ENCODE data around the gene ACSL1. TPM values are rescaled to one million over a fixed set of nuclear protein-coding genes. Genes with fewer than 3 reads are reported as not detected.

Gene ACSL1
- total and polyA plus RNA-seq, 2 donors from 2014 or later: 98.1 to 322 TPM

- intact Hi-C loops (cut with DNase I): no loop called here
- H3K27me3 ChIP-seq (ENCODE audit: control insufficient read depth, insufficient read depth, low read length): peaks cover 5% of the 10 kb centered on the region
- TF ChIP-seq CTCF (IDR thresholded peaks at IDR 0.05; ENCODE audit: borderline replicate concordance, extremely low read depth, insufficient read depth): no peak
- no peaks in the 10 kb centered on the region for H3K36me3 ChIP-seq (ENCODE audit: control insufficient read depth in 2 of 3, insufficient read depth in 3 of 3, low read length in 3 of 3)
- FAIRE-seq (no peak), DNase-seq (no peak)
- H3K27ac ChIP-seq (ENCODE audit: low read depth in 2 of 2, low read length in 2 of 2): peak overlapping the region; percentile 67 to 70
- peaks cover 0 to 11% (median 11%) of the 10 kb centered on the region in 3 donors for H3K4me1 ChIP-seq (ENCODE audit: control insufficient read depth in 2 of 3, insufficient read depth in 2 of 3, low read depth in 1 of 3, low read length in 3 of 3)
- peak overlapping the region in 1 of 3 donors; percentile 67 for H3K9ac ChIP-seq (ENCODE audit: low read length in 3 of 3)
- no peaks in the 10 kb centered on the region for H3K9me3 ChIP-seq (ENCODE audit: control insufficient read depth in 2 of 3, insufficient read depth in 1 of 3, low read length in 3 of 3)
- peak overlapping the region in 2 of 3 donors; percentile 44 to 65 for H3K4me3 ChIP-seq (ENCODE audit: low read length in 3 of 3)
Observed at GRCh38 chr4:184826691-184827270, 1.0 kb upstream of the ACSL1 start.

- Histone ChIP-seq H3K27me3 (ENCODE audit: control insufficient read depth, insufficient read depth, low read length) (peaks cover 5% of the 10 kb centered on the region), H3K27ac (ENCODE audit: low read depth in 2 of 2, low read length in 2 of 2) (peak overlapping the region; percentile 77 to 89), H3K9me3 (ENCODE audit: control insufficient read depth in 2 of 3, insufficient read depth in 1 of 3, low read length in 3 of 3) (no peaks in the 10 kb centered on the region), H3K4me3 (ENCODE audit: low read length in 3 of 3) (peak overlapping the region; percentile 49 to 96 (median 68)), H3K4me1 (ENCODE audit: control insufficient read depth in 2 of 3, insufficient read depth in 2 of 3, low read depth in 1 of 3, low read length in 3 of 3) (peaks cover 0 to 17% (median 17%) of the 10 kb centered on the region in 3 donors), H3K36me3 (ENCODE audit: control insufficient read depth in 2 of 3, insufficient read depth in 3 of 3, low read length in 3 of 3) (no peaks in the 10 kb centered on the region), H3K9ac (ENCODE audit: low read length in 3 of 3) (peak overlapping the region; percentile 36 to 84 (median 80))
- DNase-seq (peak; percentile 22 to 78 (median 53)), FAIRE-seq (no peak)
- TF ChIP-seq CTCF (IDR thresholded peaks at IDR 0.05; ENCODE audit: borderline replicate concordance, extremely low read depth, insufficient read depth): no peak
- intact Hi-C loops (cut with DNase I): no loop called here
Observed at GRCh38 chr4:184825141-184825895, 450 bp downstream of the ACSL1 start.

GRCh38 chr4:184824776-184825084 is 1.0 kb downstream of the ACSL1 start:
- peak overlapping the region; percentile 36 to 84 (median 80) for H3K9ac ChIP-seq (ENCODE audit: low read length in 3 of 3)
- TF ChIP-seq CTCF (IDR thresholded peaks at IDR 0.05; ENCODE audit: borderline replicate concordance, extremely low read depth, insufficient read depth): no peak
- FAIRE-seq: no peak
- H3K9me3 ChIP-seq (ENCODE audit: control insufficient read depth in 2 of 3, insufficient read depth in 1 of 3, low read length in 3 of 3): no peaks in the 10 kb centered on the region
- peak overlapping the region; percentile 77 to 89 for H3K27ac ChIP-seq (ENCODE audit: low read depth in 2 of 2, low read length in 2 of 2)
- intact Hi-C loops (cut with DNase I): no loop called here
- H3K4me1 ChIP-seq (ENCODE audit: control insufficient read depth in 2 of 3, insufficient read depth in 2 of 3, low read depth in 1 of 3, low read length in 3 of 3): peaks cover 0 to 20% (median 18%) of the 10 kb centered on the region in 3 donors
- DNase-seq: no peak
- H3K36me3 ChIP-seq (ENCODE audit: control insufficient read depth in 2 of 3, insufficient read depth in 3 of 3, low read length in 3 of 3): no peaks in the 10 kb centered on the region
- peaks cover 5% of the 10 kb centered on the region for H3K27me3 ChIP-seq (ENCODE audit: control insufficient read depth, insufficient read depth, low read length)
- peak overlapping the region; percentile 49 to 96 (median 68) for H3K4me3 ChIP-seq (ENCODE audit: low read length in 3 of 3)

All from kidney (tissue), 14 donors.